Body of pancreas (tissue), 4 donors: ENCODE results near the gene COBL.

ENCODE experiments used
- CTCF ChIP-seq, 7 experiments: fragments of 450-650 bp in 4 of 7; fragments of 200-600 bp in 3 of 7; sonication (generic) in 3 of 7; IDR thresholded peaks; one replicate each; pipeline ENCODE4 v1.5.1; 2016 to 2019; ENCODE audit warnings: antibody characterized with exemption in 7 of 7
- POLR2A ChIP-seq, 3 donors: fragments of 450-650 bp; IDR thresholded peaks; one replicate each; pipeline ENCODE4 v1.6.1; 2016; ENCODE audit warnings: antibody characterized with exemption in 3 of 3, mild to moderate bottlenecking in 2 of 3

GRCh38 chr7:51314726-51315125 lies 1.9 kb downstream of the COBL start:
- TF ChIP-seq CTCF (IDR thresholded peaks at IDR 0.05) (no peak), POLR2A (IDR thresholded peaks at IDR 0.05) (no peak)
